ENCODE data around the gene MTHFSD. TPM values are rescaled to one million over a fixed set of nuclear protein-coding genes. Genes with fewer than 3 reads are reported as not detected.

Gene MTHFSD
- total and polyA plus RNA-seq, 10 of the 15 experiments (the other 5 are each of a cell fraction or from before 2014, with no cell fraction given) = 2.2 to 24.5 (median 18.1) TPM

GRCh38 chr16:86580063-86580790, 25.2 kb upstream of the MTHFSD start:
- intact Hi-C loops (cut with micrococcal nuclease; ENCODE audit: unreplicated experiment) = no loop called here
- 55% methylated on average over 19 of the region's 19 CpGs for WGBS (ENCODE audit: insufficient coverage, insufficient replicate concordance, low lambda C conversion rate, missing lambda C conversion rate)
- SMC1A ChIA-PET (ENCODE audit: uncharacterized antibody, unreplicated experiment) = interaction anchor here (0.9 to 1.8 kb wide), 3 partner anchors 11 to 253 kb away, joined by 3 to 7 read pairs (median 3); no protein-coding TSS in a partner anchor
- CTCF ChIA-PET = no interaction called here
- no peak for DNase-seq (ENCODE audit: low read depth, low spot score)
- Histone ChIP-seq H3K9me3 (replicated peaks; ENCODE audit: control insufficient read depth, insufficient read depth, low read length) (no peaks in the 10 kb centered on the region), H4K20me1 (ENCODE audit: control insufficient read depth, insufficient read depth) (no peaks in the 10 kb centered on the region), H2AFZ (ENCODE audit: control insufficient read depth, low read depth, low read length) (no peak overlapping the region), H3K79me2 (ENCODE audit: control insufficient read depth, insufficient read depth, low read length) (no peaks in the 10 kb centered on the region), H3K27me3 (replicated peaks in 1 of 2; ENCODE audit: control insufficient read depth in 2 of 2, insufficient read depth in 2 of 2, low read length in 1 of 2) (peaks cover 0 to 4% of the 10 kb centered on the region in 2 experiments; a peak in 3 of 4 replicates), H3K4me1 (ENCODE audit: control insufficient read depth, insufficient read depth, low read length) (no peaks in the 10 kb centered on the region), H3K4me2 (ENCODE audit: control insufficient read depth, insufficient read depth) (no peak overlapping the region), H3K4me3 (no peak overlapping the region), H3K36me3 (ENCODE audit: control insufficient read depth in 2 of 2, insufficient read depth in 2 of 2, low read length in 1 of 2) (no peaks in the 10 kb centered on the region), H3K9ac (ENCODE audit: control insufficient read depth, insufficient read depth, low read length) (no peak overlapping the region), H3K27ac (ENCODE audit: control insufficient read depth, insufficient read depth) (no peak overlapping the region)
- RAD21 ChIA-PET (ENCODE audit: unreplicated experiment) = interaction anchor here (1.0 kb wide), 1 partner anchor 77 kb away, joined by 3 read pairs; no protein-coding TSS in a partner anchor
- in situ Hi-C loops (cut with MboI) = no loop called here
- POLR2A ChIA-PET = no interaction called here
- TF ChIP-seq NR2F1 (conservative IDR thresholded peaks at IDR 0.05) (no peak), IKZF1 (conservative IDR thresholded peaks at IDR 0.05) (no peak)
- no TSS peak for BruUV-seq (replicated peaks)
- FAIRE-seq = no peak
- ATAC-seq = no peak

GRCh38 chr16:86579268-86580062, 24.4 kb upstream of the MTHFSD start:
- Histone ChIP-seq H3K9me3 (replicated peaks; ENCODE audit: control insufficient read depth, insufficient read depth, low read length) (no peaks in the 10 kb centered on the region), H3K27ac (ENCODE audit: control insufficient read depth, insufficient read depth) (no peak overlapping the region), H3K4me3 (no peak overlapping the region), H3K4me2 (ENCODE audit: control insufficient read depth, insufficient read depth) (no peak overlapping the region), H2AFZ (ENCODE audit: control insufficient read depth, low read depth, low read length) (no peak overlapping the region), H3K79me2 (ENCODE audit: control insufficient read depth, insufficient read depth, low read length) (no peaks in the 10 kb centered on the region), H3K36me3 (ENCODE audit: control insufficient read depth in 2 of 2, insufficient read depth in 2 of 2, low read length in 1 of 2) (no peaks in the 10 kb centered on the region), H4K20me1 (ENCODE audit: control insufficient read depth, insufficient read depth) (no peaks in the 10 kb centered on the region), H3K4me1 (ENCODE audit: control insufficient read depth, insufficient read depth, low read length) (no peaks in the 10 kb centered on the region), H3K9ac (ENCODE audit: control insufficient read depth, insufficient read depth, low read length) (no peak overlapping the region), H3K27me3 (replicated peaks in 1 of 2; ENCODE audit: control insufficient read depth in 2 of 2, insufficient read depth in 2 of 2, low read length in 1 of 2) (peaks cover 0 to 4% of the 10 kb centered on the region in 2 experiments; a peak in 3 of 4 replicates)
- no TSS peak for BruUV-seq (replicated peaks)
- TF ChIP-seq NFIC (IDR thresholded peaks at IDR 0.05; ENCODE audit: low read depth, low read length) (no peak), WRNIP1 (IDR thresholded peaks at IDR 0.05; ENCODE audit: borderline replicate concordance, low read depth, low read length) (no peak), KAT2A (conservative IDR thresholded peaks at IDR 0.05; ENCODE audit: control insufficient read depth, low read depth, low read length) (no peak)
- RAD21 ChIA-PET (ENCODE audit: unreplicated experiment) = no interaction called here
- CTCF ChIA-PET = no interaction called here
- intact Hi-C loops (cut with micrococcal nuclease; ENCODE audit: unreplicated experiment) (no loop called here), in situ Hi-C loops (cut with MboI) (no loop called here)
- POLR2A ChIA-PET = no interaction called here
- 25% methylated on average over 51 of the region's 69 CpGs for WGBS (ENCODE audit: insufficient coverage, insufficient replicate concordance, low lambda C conversion rate, missing lambda C conversion rate)
- ATAC-seq (no peak), FAIRE-seq (no peak), DNase-seq (ENCODE audit: low read depth, low spot score) (no peak)
- SMC1A ChIA-PET (ENCODE audit: uncharacterized antibody, unreplicated experiment) = interaction anchor here (0.9 to 1.8 kb wide), 3 partner anchors 11 to 254 kb away, joined by 3 to 7 read pairs (median 3); no protein-coding TSS in a partner anchor

Data from GM12878 (cell line).